Measurements from ENCODE around the gene ZNF500. TPM values are rescaled to one million over a fixed set of nuclear protein-coding genes. Genes with fewer than 3 reads are reported as not detected.

Gene ZNF500
- total and polyA plus RNA-seq, 2 donors (not counting 1 experiment from before 2014, with no cell fraction given), result 12.0 to 26.5 TPM

GRCh38 chr16:4799171-4799855 is 32.4 kb upstream of the ZNF500 start:
- Histone ChIP-seq H4K20me1 (ENCODE audit: control insufficient read depth, insufficient read depth, low read length, poor library complexity, severe bottlenecking) (no peaks in the 10 kb centered on the region), H3K36me3 (replicated peaks in 1 of 2; ENCODE audit: control extremely low read depth in 1 of 2, control insufficient read depth in 1 of 2, extremely low read depth in 1 of 2, insufficient read depth in 2 of 2, low read length in 1 of 2) (peaks cover 0 to 1% of the 10 kb centered on the region in 2 experiments), H3K79me2 (ENCODE audit: control insufficient read depth, insufficient read depth, low read length) (no peaks in the 10 kb centered on the region), H3K27ac (ENCODE audit: low read length in 2 of 2) (no peak overlapping the region), H3K9me3 (ENCODE audit: control extremely low read depth in 1 of 3, control insufficient read depth in 2 of 3, insufficient read depth in 1 of 3, low read length in 2 of 3) (no peaks in the 10 kb centered on the region), H3K9ac (ENCODE audit: low read length) (no peak overlapping the region), H2AFZ (ENCODE audit: insufficient read depth, low read depth, low read length, poor library complexity, severe bottlenecking) (no peak overlapping the region), H3K27me3 (replicated peaks in 1 of 4; ENCODE audit: control extremely low read depth in 1 of 4, control insufficient read depth in 3 of 4, insufficient read depth in 4 of 4, low read length in 3 of 4) (no peaks in the 10 kb centered on the region), H3K4me2 (replicated peaks; ENCODE audit: low read depth, low read length, poor library complexity, severe bottlenecking) (no peak overlapping the region), H3K4me1 (ENCODE audit: control insufficient read depth in 2 of 2, insufficient read depth in 2 of 2, low read length in 2 of 2) (peaks cover 26 to 27% of the 10 kb centered on the region in 2 donors), H3K4me3 (ENCODE audit: control extremely low read depth in 1 of 5, extremely low read depth in 1 of 5, insufficient read depth in 1 of 5, low read depth in 2 of 5, low read length in 4 of 5) (no peak overlapping the region)
- ChIA-PET POLR2A (no interaction called here), CTCF (no interaction called here)
- WGBS (ENCODE audit: insufficient coverage), result 98% methylated on average over 19 of the region's 19 CpGs
- peaks cover 21% of the 10 kb centered on the region for H3K4me1 Mint-ChIP-seq
- H3K27ac Mint-ChIP-seq, result no peak overlapping the region
- no peak for DNase-seq
- TF ChIP-seq CTCF (IDR thresholded peaks at IDR 0.05) (no peak), EZH2 (IDR thresholded peaks at IDR 0.05; ENCODE audit: borderline replicate concordance, insufficient read depth, low read depth, low read length, poor library complexity, severe bottlenecking) (no peak)
- H3K27me3 Mint-ChIP-seq, result no peaks in the 10 kb centered on the region
- H3K4me3 Mint-ChIP-seq, result no peak overlapping the region
- no peak for ATAC-seq (ENCODE audit: low read depth)
- no peaks in the 10 kb centered on the region for H3K9me3 Mint-ChIP-seq (ENCODE audit: insufficient read depth)
- intact Hi-C loops (cut with micrococcal nuclease), result no loop called here

GRCh38 chr16:4798456-4798855 is 31.5 kb upstream of the ZNF500 start:
- ChIA-PET CTCF (no interaction called here), POLR2A (interaction anchor here (0.6 kb wide), 1 partner anchor 8 kb away, joined by 3 read pairs; no protein-coding TSS in a partner anchor)
- TF ChIP-seq CTCF (IDR thresholded peaks at IDR 0.05) (no peak), EZH2 (IDR thresholded peaks at IDR 0.05; ENCODE audit: borderline replicate concordance, insufficient read depth, low read depth, low read length, poor library complexity, severe bottlenecking) (no peak)
- 89% methylated on average over 12 of the region's 16 CpGs for WGBS (ENCODE audit: insufficient coverage)
- Histone ChIP-seq H3K27ac (ENCODE audit: low read length in 2 of 2) (no peak overlapping the region), H4K20me1 (ENCODE audit: control insufficient read depth, insufficient read depth, low read length, poor library complexity, severe bottlenecking) (no peaks in the 10 kb centered on the region), H3K4me1 (ENCODE audit: control insufficient read depth in 2 of 2, insufficient read depth in 2 of 2, low read length in 2 of 2) (peaks cover 25 to 27% of the 10 kb centered on the region in 2 donors), H3K36me3 (replicated peaks in 1 of 2; ENCODE audit: control extremely low read depth in 1 of 2, control insufficient read depth in 1 of 2, extremely low read depth in 1 of 2, insufficient read depth in 2 of 2, low read length in 1 of 2) (no peaks in the 10 kb centered on the region), H2AFZ (ENCODE audit: insufficient read depth, low read depth, low read length, poor library complexity, severe bottlenecking) (no peak overlapping the region), H3K79me2 (ENCODE audit: control insufficient read depth, insufficient read depth, low read length) (no peaks in the 10 kb centered on the region), H3K27me3 (replicated peaks in 1 of 4; ENCODE audit: control extremely low read depth in 1 of 4, control insufficient read depth in 3 of 4, insufficient read depth in 4 of 4, low read length in 3 of 4) (no peaks in the 10 kb centered on the region), H3K9ac (ENCODE audit: low read length) (no peak overlapping the region), H3K4me2 (replicated peaks; ENCODE audit: low read depth, low read length, poor library complexity, severe bottlenecking) (no peak overlapping the region), H3K4me3 (ENCODE audit: control extremely low read depth in 1 of 5, extremely low read depth in 1 of 5, insufficient read depth in 1 of 5, low read depth in 2 of 5, low read length in 4 of 5) (no peak overlapping the region), H3K9me3 (ENCODE audit: control extremely low read depth in 1 of 3, control insufficient read depth in 2 of 3, insufficient read depth in 1 of 3, low read length in 2 of 3) (no peaks in the 10 kb centered on the region)
- H3K27ac Mint-ChIP-seq, result peak overlapping the region; percentile 26
- peaks cover 20% of the 10 kb centered on the region for H3K4me1 Mint-ChIP-seq
- intact Hi-C loops (cut with micrococcal nuclease), result no loop called here
- ATAC-seq (ENCODE audit: low read depth) (no peak), DNase-seq (no peak)
- H3K4me3 Mint-ChIP-seq, result no peak overlapping the region
- H3K27me3 Mint-ChIP-seq, result no peaks in the 10 kb centered on the region
- no peaks in the 10 kb centered on the region for H3K9me3 Mint-ChIP-seq (ENCODE audit: insufficient read depth)

Measured in B cell (primary cell).